Measurements from ENCODE around the gene NME7. TPM values are rescaled to one million over a fixed set of nuclear protein-coding genes. Genes with fewer than 3 reads are reported as not detected.

NME7 gene
- 9.5 and 20.2 TPM in 2 replicates for total RNA-seq

DNA sequence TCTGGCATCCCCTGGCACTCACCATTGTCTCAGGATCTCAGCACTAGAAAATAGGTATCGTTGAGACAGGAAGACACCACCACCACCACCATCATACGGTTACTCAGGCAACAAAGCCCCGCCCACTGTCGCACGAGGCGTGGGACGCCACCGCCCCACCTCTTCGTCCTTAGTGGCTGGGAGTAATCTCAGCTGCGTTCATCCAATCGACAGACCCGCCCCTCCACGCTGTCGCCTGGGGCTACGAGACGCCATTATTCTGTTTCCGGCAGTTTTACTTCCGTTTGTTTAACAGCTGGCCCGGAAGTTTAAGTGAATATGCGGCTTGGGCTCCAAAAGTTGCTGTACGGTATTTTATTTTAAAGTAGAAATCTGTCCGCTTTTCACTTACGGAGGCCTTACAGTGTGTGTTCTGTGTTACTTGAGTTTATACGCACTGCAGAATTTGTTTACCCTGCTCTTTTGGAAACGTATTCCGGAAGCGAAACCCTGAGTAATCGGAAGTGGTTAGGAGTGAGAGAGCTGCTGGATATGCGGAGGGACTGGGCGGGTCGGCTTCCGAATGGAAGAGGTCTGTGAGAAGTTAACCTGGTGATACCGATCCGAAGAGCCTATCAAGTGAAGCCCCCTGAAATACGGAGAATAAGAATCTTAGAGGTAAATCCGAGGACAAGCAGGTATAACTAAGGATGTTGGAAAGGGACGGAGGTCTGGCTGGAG, at the start of gene NME7, which contains the start of gene BLZF1:
NME7 (minus strand) TSS at position 112 of the 720 bp plus-strand sequence; CDS start at position 25, 87 bp downstream.
BLZF1 (plus strand) TSS at position 510 of the 720 bp plus-strand sequence. CDS start 1,328 bp downstream, outside the sequence.

GRCh38 chr1:169106095-169106920, 261.3 kb downstream of the NME7 start, which contains the start of gene ATP1B1:
Gene ATP1B1, plus strand, starts transcription at chr1:169106690. Its CDS starts 140 bp downstream, at chr1:169106830.

Other genes with a start within 250 kb of the NME7 start
- gene BLZF1, start 398 bp upstream of the NME7 start, total RNA-seq: 11.7 and 14.8 TPM in 2 replicates
- gene CCDC181, start 59.7 kb upstream of the NME7 start, total RNA-seq: not detected in 2 replicates
- 8.3 and 11.8 TPM in 2 replicates for gene SLC19A2, start 118.1 kb upstream of the NME7 start, total RNA-seq
- not detected in 2 replicates for gene F5, start 218.7 kb upstream of the NME7 start, total RNA-seq